Amygdala (tissue), 56 donors: Measurements from ENCODE around the gene AUTS2.
"Not testable (repeated sequence)": the region's sequence is repeated elsewhere in the genome, so short reads cannot be mapped to it uniquely, and the experiment has no call there.

Experiments used
- DNase-seq, 56 donors: peaks; one replicate each; lab custom pipeline; 2025; lab: John Stamatoyannopoulos, UW

Gene AUTS2

GRCh38 chr7:70822490-70822889 lies 1224.2 kb downstream of the AUTS2 start:
- DNase-seq: not testable (repeated sequence)

- DNase-seq: peak in 48 of 56 donors; percentile 1 to 77 (median 39)
Measured at GRCh38 chr7:70829221-70830059, 1231.2 kb downstream of the AUTS2 start.

- DNase-seq: no peak
Measured at GRCh38 chr7:70830060-70830395, 1231.8 kb downstream of the AUTS2 start.

- no peak for DNase-seq
Measured at GRCh38 chr7:70830426-70830825, 1232.2 kb downstream of the AUTS2 start.

GRCh38 chr7:70833726-70834125 lies 1235.5 kb downstream of the AUTS2 start:
- DNase-seq: peak in 1 of 56 donors; percentile 5

- no peak for DNase-seq
Measured at GRCh38 chr7:70834424-70834823, 1236.1 kb downstream of the AUTS2 start.

GRCh38 chr7:70835658-70836057 lies 1237.4 kb downstream of the AUTS2 start:
- no peak for DNase-seq

- no peak for DNase-seq
Measured at GRCh38 chr7:70836279-70836678, 1238.0 kb downstream of the AUTS2 start.

GRCh38 chr7:70836946-70837345 lies 1238.7 kb downstream of the AUTS2 start:
- DNase-seq: no peak

GRCh38 chr7:70837589-70837988 lies 1239.3 kb downstream of the AUTS2 start:
- no peak for DNase-seq

GRCh38 chr7:70838292-70838907 lies 1240.1 kb downstream of the AUTS2 start:
- DNase-seq: no peak
